ENCODE results near the gene TFAM. TPM values are rescaled to one million over a fixed set of nuclear protein-coding genes. Genes with fewer than 3 reads are reported as not detected.

The TFAM gene
- total RNA-seq, 1 experiment from 2014 or later, result 44.8 TPM

DNA sequence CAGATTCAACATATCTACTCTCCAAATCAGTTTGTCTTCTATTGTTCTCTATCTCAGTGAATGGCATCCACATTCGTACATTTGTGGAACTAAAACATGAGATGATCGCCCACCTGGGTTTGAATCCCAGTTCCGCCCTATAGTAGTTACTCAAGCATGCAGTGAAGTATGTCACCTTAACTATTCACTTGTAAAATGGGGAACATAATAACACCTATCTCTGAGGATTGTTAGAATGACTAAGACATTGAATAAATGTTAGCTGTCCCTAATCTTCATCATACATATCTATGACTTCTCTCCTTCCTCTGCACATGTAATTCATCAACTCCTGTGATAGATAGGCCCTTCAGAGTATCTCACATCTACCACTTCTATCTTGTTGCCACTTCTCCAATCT is 25.7 kb upstream of the TFAM start:
- Histone ChIP-seq H3K27me3 (ENCODE audit: control insufficient read depth, insufficient read depth, low read length) (no peaks in the 10 kb centered on the region), H3K4me3 (ENCODE audit: insufficient read depth, low read depth, low read length) (no peak overlapping the region), H3K36me3 (replicated peaks; ENCODE audit: control insufficient read depth, insufficient read depth, low read length) (no peaks in the 10 kb centered on the region)
- DNase-seq, result no peak

DNA sequence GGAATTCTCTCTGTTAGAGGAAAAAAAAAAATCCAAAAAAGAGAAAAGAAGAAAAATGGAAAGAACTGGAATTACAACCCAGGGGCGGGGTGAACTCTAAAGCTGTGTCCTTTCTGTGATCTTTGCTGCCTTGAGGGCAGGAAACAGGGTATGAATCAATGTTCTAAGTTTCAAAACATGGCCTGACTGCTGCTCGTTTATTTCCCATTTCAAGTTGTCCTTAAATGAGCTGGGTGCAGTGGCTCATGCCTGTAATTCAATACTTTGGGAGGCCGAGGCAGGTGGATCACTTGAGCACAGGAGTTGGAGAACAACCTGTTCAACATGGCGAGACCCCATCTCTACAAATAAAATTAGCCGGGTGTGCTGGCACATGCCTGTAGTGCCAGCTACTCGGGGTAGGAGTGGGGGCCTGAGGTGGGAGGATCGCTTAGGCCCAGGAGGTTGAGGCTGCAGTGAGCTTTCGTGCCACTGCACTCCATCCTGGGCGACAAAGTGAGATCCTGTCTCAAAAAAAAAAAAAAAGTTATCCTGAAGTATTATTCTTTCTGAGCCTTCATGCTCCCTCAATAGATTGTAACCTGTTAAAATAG is 24.7 kb upstream of the TFAM start:
- Histone ChIP-seq H3K4me3 (ENCODE audit: insufficient read depth, low read depth, low read length) (no peak overlapping the region), H3K27me3 (ENCODE audit: control insufficient read depth, insufficient read depth, low read length) (no peaks in the 10 kb centered on the region), H3K36me3 (replicated peaks; ENCODE audit: control insufficient read depth, insufficient read depth, low read length) (no peaks in the 10 kb centered on the region)
- no peak for DNase-seq

DNA sequence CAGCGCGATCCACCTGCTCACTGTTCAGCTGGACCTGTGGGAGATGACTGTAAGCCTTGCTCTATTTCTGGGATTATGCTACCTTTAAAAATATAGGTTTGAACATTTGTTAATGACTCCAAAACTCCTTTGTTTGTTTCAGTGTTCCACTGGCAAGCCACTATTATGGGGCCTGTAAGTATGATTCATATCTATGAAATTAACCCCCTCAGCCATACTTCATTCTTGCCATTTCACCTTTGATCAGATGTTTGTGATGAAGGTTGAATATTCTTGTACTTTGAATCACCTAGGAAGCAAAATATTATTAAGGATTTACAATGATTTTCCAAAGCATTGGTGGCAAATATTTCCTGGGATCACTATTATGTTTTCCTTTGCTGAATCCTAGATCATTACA is 23.9 kb upstream of the TFAM start:
- no peaks in the 10 kb centered on the region for H3K27me3 ChIP-seq (ENCODE audit: control insufficient read depth, insufficient read depth, low read length)
- DNase-seq, result no peak
- no peak overlapping the region for H3K4me3 ChIP-seq (ENCODE audit: insufficient read depth, low read depth, low read length)
- H3K36me3 ChIP-seq (replicated peaks; ENCODE audit: control insufficient read depth, insufficient read depth, low read length), result no peaks in the 10 kb centered on the region

DNA sequence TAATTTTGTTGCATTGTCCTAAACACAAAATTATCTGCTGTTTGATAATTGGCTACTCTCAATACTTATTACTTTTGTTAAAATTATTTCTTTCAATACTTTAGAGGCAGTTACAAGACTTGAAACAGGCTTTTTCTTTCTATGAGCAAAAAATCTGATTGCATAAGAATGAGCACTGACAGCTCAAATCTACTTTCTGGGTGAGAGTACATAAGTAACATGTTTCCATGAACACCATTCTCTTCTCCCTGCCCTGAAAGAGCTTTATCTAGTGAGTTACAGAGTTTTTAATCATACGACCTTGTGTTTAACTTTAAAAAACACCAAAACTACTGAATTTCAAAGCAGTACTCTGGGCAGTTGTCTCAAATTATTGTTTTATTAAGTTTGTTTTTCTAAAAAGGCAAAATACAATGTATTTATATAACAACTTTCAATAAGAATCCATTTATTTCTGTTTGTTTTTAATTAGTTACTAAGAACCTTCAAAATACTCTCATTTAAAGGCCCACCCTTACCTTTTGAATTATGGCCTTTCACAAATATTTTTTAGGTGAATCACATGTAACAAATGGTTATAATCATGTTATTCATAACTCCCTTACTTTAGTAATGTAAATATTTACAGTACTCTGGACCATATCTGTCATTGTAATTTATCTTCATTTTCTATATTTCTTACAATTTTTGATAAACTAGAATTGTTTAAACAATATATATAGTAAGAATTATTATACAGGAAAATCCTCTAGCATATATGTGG is 23.0 kb upstream of the TFAM start:
- Histone ChIP-seq H3K36me3 (replicated peaks; ENCODE audit: control insufficient read depth, insufficient read depth, low read length) (no peaks in the 10 kb centered on the region), H3K27me3 (ENCODE audit: control insufficient read depth, insufficient read depth, low read length) (no peaks in the 10 kb centered on the region), H3K4me3 (ENCODE audit: insufficient read depth, low read depth, low read length) (no peak overlapping the region)
- no peak for DNase-seq

DNA sequence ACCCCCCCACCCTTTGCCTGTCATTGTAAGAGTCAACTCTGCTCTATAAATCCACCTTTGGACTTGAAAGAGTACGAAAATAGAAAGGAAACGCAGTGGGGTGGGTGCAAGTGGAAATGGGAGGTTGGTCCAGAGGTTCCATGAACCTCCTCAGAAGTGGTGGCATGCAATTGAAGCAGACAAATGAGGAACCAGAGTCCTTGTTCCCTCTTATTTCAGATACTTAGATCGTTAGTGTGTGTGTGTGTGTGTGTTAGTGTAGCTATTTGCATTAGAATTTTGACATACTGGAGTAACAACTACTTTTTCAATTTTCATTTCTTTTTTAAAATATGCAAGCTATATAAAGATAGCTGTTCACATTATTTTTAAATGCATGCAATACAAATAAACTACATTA is 18.1 kb upstream of the TFAM start:
- no peak overlapping the region for H3K4me3 ChIP-seq (ENCODE audit: insufficient read depth, low read depth, low read length)
- H3K27me3 ChIP-seq (ENCODE audit: control insufficient read depth, insufficient read depth, low read length), result no peaks in the 10 kb centered on the region
- no peaks in the 10 kb centered on the region for H3K36me3 ChIP-seq (replicated peaks; ENCODE audit: control insufficient read depth, insufficient read depth, low read length)
- DNase-seq, result no peak

DNA sequence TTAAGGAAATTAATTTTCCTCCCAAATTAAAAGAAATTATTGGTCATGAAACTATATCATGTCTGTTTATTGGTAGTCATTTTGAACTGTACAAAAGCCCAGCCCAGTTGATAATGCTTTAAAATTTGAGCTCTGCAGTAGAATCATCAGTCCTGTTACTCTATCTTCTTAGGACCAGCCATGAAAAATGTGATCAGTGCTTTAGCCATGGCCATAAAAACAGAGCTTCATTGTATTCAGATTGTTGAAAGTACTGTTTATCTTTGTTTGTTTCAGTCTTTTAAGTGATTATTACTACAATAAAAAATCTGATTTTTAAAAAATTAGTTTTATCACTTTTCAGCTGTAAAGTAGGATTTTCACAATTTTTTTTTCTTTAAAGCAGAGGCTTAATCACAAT is 13.7 kb upstream of the TFAM start:
- no peaks in the 10 kb centered on the region for H3K36me3 ChIP-seq (replicated peaks; ENCODE audit: control insufficient read depth, insufficient read depth, low read length)
- H3K27me3 ChIP-seq (ENCODE audit: control insufficient read depth, insufficient read depth, low read length), result no peaks in the 10 kb centered on the region
- H3K4me3 ChIP-seq (ENCODE audit: insufficient read depth, low read depth, low read length), result no peak overlapping the region
- no peak for DNase-seq

DNA sequence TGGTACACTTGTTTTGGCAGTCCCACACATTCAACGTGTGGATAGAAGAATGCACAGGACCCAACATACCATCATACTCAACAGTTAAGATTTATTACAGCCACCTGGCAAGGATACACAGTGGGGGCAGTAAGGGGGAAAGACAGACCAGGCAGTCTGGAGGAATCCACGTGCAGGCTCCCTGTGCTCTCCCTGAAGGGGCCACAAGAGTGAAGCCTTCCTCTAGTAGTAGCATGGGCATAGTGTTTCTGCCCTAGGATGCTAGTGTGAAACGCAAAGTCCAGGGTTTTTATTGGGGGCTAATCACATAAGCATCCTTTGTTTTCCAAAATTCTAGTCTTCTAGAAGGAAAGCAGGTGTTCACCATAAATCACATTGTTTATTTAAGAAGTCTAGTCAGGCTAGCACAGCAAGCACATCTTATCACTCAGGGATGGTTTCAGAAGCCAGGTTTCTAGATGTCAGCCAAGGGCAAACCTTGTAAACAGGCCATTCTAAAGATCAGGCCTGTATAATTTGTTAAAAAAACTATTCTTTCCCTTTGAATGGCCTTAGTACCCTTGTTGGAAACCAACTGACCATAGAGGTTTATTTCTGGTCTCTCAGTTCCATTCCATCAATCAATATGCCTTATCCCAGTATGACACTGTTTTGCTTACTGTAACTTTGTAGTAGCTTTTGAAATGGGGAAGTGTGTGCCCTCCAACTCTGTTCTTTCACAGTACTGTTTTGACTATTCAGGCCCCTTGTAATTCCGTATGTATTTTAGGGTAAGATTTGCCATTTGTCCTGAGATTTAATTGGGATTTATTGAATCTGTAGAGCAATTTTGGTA is 12.4 kb upstream of the TFAM start:
- no peak overlapping the region for H3K4me3 ChIP-seq (ENCODE audit: insufficient read depth, low read depth, low read length)
- H3K36me3 ChIP-seq (replicated peaks; ENCODE audit: control insufficient read depth, insufficient read depth, low read length), result no peaks in the 10 kb centered on the region
- DNase-seq, result no peak
- no peaks in the 10 kb centered on the region for H3K27me3 ChIP-seq (ENCODE audit: control insufficient read depth, insufficient read depth, low read length)

DNA sequence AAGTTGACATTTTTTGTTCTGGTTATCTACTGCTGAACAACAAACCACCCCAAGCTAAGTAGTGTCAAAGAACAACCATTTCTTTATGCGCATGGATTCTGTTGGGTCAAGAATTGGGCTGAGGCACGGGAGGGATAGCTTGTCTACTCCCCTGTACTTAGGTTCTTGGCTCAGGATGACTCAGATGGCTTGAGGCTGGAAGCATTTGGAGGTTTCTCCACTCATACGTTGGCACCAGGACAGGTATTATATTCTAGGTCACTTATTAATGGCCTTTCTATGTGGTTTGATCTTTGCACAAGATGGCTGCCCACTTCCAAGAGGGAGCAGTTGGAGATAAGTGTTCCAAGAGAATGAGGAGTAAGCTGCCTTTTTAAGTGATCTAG is 11.8 kb upstream of the TFAM start:
- H3K4me3 ChIP-seq (ENCODE audit: insufficient read depth, low read depth, low read length), result no peak overlapping the region
- no peak for DNase-seq
- no peaks in the 10 kb centered on the region for H3K36me3 ChIP-seq (replicated peaks; ENCODE audit: control insufficient read depth, insufficient read depth, low read length)
- no peaks in the 10 kb centered on the region for H3K27me3 ChIP-seq (ENCODE audit: control insufficient read depth, insufficient read depth, low read length)

DNA sequence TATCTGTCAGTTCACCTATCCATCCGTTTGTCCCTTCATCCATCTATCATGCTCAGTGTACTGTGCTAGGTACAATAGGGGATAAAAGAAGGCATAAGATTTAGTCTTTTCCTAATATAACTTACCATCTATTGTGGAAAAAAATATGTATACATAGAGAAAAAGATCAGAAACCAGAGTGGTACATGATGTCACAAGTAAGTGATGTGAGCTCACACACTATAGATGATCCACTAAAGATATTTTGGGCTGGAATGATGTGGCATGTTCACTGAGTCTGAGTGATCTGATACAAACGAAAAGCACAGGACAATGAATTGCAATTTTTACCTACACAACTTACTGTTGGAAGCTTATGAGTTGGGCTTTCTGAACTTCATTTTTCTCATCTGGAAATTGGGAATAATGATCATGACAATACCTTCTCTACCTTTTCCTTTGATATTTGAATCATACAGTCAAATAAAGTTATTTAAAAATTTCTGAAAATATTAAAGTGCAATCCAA is 2.7 kb upstream of the TFAM start:
- Histone ChIP-seq H3K27me3 (ENCODE audit: control insufficient read depth, insufficient read depth, low read length) (no peaks in the 10 kb centered on the region), H3K36me3 (replicated peaks; ENCODE audit: control insufficient read depth, insufficient read depth, low read length) (peaks cover 3% of the 10 kb centered on the region), H3K4me3 (ENCODE audit: insufficient read depth, low read depth, low read length) (no peak overlapping the region)
- no peak for DNase-seq

DNA sequence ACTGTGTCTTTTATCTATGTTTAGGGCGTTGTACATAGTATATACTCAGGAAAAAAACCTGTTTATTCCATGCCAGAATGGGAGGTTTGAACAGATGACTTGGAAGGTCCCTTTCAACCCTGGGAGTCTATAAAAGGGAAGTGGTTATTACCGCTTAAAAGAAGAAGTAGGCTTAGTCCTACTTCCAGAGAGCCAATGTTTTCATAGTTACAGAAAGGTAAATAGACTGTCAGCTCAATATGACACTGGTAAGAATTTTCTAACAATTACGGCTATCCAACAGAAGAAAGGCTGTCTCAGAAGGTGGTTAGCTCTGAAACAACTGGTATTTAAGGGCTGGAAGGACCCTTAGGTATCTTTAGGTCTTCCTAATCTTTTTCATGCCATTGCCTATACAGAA is 1.1 kb upstream of the TFAM start:
- Histone ChIP-seq H3K4me3 (ENCODE audit: insufficient read depth, low read depth, low read length) (no peak overlapping the region), H3K27me3 (ENCODE audit: control insufficient read depth, insufficient read depth, low read length) (no peaks in the 10 kb centered on the region), H3K36me3 (replicated peaks; ENCODE audit: control insufficient read depth, insufficient read depth, low read length) (peaks cover 10% of the 10 kb centered on the region)
- no peak for DNase-seq

DNA sequence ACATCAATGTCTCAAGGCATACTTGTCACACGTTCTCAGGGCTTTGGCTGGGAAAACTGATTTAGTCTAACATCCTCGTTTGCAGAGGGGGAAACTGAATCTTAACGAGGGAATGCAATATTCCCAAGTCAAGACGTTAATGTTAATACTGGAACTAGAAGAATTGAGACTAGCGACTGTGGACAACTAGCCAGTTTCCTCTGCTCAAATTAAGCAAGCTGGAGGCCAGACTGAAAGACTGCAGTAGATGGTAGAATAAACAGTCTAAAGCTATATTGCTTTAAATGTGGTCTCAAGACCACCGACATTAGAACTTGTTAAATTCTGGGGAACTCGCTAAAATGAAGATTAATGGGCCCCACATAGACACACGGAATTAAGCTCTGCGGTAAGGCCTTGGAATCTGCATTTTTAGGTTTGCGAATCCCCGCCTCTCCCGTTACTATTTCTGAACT is 639 bp upstream of the TFAM start:
- Histone ChIP-seq H3K36me3 (replicated peaks; ENCODE audit: control insufficient read depth, insufficient read depth, low read length) (peaks cover 14% of the 10 kb centered on the region), H3K4me3 (ENCODE audit: insufficient read depth, low read depth, low read length) (peak overlapping the region; percentile 95), H3K27me3 (ENCODE audit: control insufficient read depth, insufficient read depth, low read length) (no peaks in the 10 kb centered on the region)
- no peak for DNase-seq

DNA sequence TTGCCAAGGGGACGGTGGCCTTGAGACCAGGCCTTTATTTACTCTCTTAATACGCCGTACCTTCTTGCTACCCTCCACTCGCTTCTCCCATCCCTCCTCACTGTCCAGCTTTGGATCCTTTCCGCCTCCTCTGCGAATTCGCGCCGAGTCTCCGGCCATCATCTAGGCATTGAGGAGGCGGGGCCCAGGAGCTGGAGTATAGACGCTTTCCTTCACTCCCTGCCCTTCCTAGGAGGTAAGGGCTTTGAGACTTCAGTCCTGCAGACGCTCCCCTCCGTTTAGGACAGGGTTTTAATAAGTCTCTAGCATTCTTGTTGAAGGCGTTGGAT is 538 bp downstream of the TFAM start:
- Histone ChIP-seq H3K36me3 (replicated peaks; ENCODE audit: control insufficient read depth, insufficient read depth, low read length) (peaks cover 15% of the 10 kb centered on the region), H3K4me3 (ENCODE audit: insufficient read depth, low read depth, low read length) (peak overlapping the region; percentile 95), H3K27me3 (ENCODE audit: control insufficient read depth, insufficient read depth, low read length) (no peaks in the 10 kb centered on the region)
- peak; percentile 51 for DNase-seq

DNA sequence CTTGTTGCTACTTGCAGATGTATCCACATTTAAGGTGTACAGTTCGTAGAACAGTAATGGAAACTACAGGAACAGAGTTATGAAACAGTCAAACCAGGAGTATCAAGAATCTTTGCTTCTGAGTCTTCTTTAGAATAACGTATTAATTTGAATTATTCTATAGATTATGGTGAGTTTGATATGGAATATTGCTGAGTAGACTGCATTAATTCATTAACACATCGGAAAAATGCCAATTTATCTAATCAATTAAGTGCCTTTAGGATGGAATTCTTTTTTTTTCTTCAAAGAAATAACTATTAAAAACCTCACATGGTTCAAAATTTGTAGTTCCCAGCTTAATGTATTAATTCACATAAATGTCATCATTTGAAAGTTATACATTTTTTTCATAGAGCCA is 3.8 kb downstream of the TFAM start:
- Histone ChIP-seq H3K36me3 (replicated peaks; ENCODE audit: control insufficient read depth, insufficient read depth, low read length) (peaks cover 18% of the 10 kb centered on the region), H3K27me3 (ENCODE audit: control insufficient read depth, insufficient read depth, low read length) (no peaks in the 10 kb centered on the region), H3K4me3 (ENCODE audit: insufficient read depth, low read depth, low read length) (no peak overlapping the region)
- DNase-seq, result no peak

DNA sequence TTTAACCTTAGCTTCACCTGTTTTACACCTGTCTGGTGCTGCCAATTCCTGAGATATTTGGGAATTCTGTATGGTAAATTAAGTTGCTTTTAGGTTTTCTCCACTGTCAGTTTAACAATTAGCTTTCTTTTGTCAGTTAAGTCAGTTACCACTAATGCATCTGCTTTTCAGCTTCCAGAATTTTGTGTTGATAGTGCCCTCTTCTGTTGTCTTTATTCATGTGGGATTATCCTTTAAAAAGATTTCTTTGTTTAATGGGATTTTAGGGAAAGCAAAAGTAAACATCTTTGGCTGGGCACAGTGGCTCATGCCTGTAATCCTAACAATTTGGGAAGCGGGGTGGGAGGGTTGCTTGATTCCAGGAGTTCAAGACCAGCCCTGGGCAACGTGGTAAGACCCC is 8.1 kb downstream of the TFAM start:
- Histone ChIP-seq H3K36me3 (replicated peaks; ENCODE audit: control insufficient read depth, insufficient read depth, low read length) (peaks cover 27% of the 10 kb centered on the region), H3K4me3 (ENCODE audit: insufficient read depth, low read depth, low read length) (no peak overlapping the region), H3K27me3 (ENCODE audit: control insufficient read depth, insufficient read depth, low read length) (no peaks in the 10 kb centered on the region)
- no peak for DNase-seq

DNA sequence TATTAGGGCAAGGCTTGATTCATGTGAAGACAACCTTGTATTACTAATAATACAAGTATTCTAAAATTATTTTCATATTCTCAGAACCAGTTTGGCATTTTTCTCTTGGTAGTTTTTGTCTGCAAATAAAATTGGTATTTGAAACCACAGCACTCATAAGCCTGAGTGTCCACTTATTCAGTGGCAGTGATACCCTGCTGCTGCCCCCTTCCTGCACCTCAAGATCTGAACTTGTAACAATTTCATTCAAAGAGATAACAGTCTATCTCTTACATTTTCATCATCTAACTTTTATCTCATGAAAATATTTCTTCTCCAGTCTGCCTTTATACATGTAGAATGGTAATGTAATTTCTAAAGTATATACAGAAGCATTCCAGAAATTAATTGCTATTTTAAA is 9.3 kb downstream of the TFAM start:
- no peak for DNase-seq
- Histone ChIP-seq H3K36me3 (replicated peaks; ENCODE audit: control insufficient read depth, insufficient read depth, low read length) (peaks cover 18% of the 10 kb centered on the region), H3K4me3 (ENCODE audit: insufficient read depth, low read depth, low read length) (no peak overlapping the region), H3K27me3 (ENCODE audit: control insufficient read depth, insufficient read depth, low read length) (no peaks in the 10 kb centered on the region)

All from H7 (cell line).